Gastrocnemius medialis (tissue), 4 donors: ENCODE results near the gene PHF10. TPM values are rescaled to one million over a fixed set of nuclear protein-coding genes. Genes with fewer than 3 reads are reported as not detected.

Source experiments
- ATAC-seq, 2 donors: fragments of 150-250 bp; one replicate each; pipeline ENCODE4 v1.9.1; 2016
- DNase-seq, 2 donors: peaks; one replicate each; pipeline ENCODE4 v3.0.0-alpha.2; 2019
- H3K27ac ChIP-seq, 4 donors: fragments of 200-600 bp; sonication (generic); 1 replicate in 1 of 4; 2 replicates in 3 of 4; pipeline ENCODE4 v1.5.1; 2016 to 2018; ENCODE audit warnings: mild to moderate bottlenecking in 2 of 4, moderate library complexity in 1 of 4
- H3K27me3 ChIP-seq, 3 donors: fragments of 200-600 bp; sonication (generic) in 2 of 3; 1 replicate in 1 of 3; 2 replicates in 2 of 3; pipeline versions ENCODE4 v1.5.1 to v1.6.0; 2016 to 2019; ENCODE audit warnings: mild to moderate bottlenecking in 1 of 3, moderate library complexity in 1 of 3
- H3K36me3 ChIP-seq, 2 donors: fragments of 200-600 bp; sonication (generic) in 1 of 2; one replicate each; pipeline ENCODE4 v1.5.1; 2017 to 2018
- H3K4me1 ChIP-seq, 2 donors: fragments of 200-600 bp; sonication (generic) in 1 of 2; one replicate each; pipeline ENCODE4 v1.5.1; 2016 to 2017; ENCODE audit warnings: mild to moderate bottlenecking in 2 of 2
- H3K4me3 ChIP-seq, 4 donors: fragments of 200-600 bp; sonication (generic) in 3 of 4; 1 replicate in 1 of 4; 2 replicates in 3 of 4; pipeline ENCODE4 v1.5.1; 2016 to 2019; ENCODE audit warnings: mild to moderate bottlenecking in 2 of 4
- H3K9me3 ChIP-seq, 3 donors: fragments of 200-600 bp; sonication (generic) in 2 of 3; 1 replicate in 1 of 3; 2 replicates in 2 of 3; pipeline ENCODE4 v1.5.1; 2016 to 2019
- CTCF ChIP-seq, 5 experiments: fragments of 450-650 bp in 3 of 5; fragments of 200-600 bp in 2 of 5; sonication (generic) in 2 of 5; IDR thresholded peaks in 4 of 5; conservative IDR thresholded peaks in 1 of 5; 1 replicate in 4 of 5; 2 replicates in 1 of 5; pipeline ENCODE4 v1.5.1; 2016 to 2019; ENCODE audit warnings: antibody characterized with exemption in 5 of 5, mild to moderate bottlenecking in 3 of 5, moderate library complexity in 3 of 5
- POLR2A ChIP-seq, 2 donors: fragments of 450-650 bp; IDR thresholded peaks; one replicate each; pipeline ENCODE4 v1.6.1; 2017; ENCODE audit warnings: antibody characterized with exemption in 2 of 2, mild to moderate bottlenecking in 2 of 2, moderate library complexity in 2 of 2
- in situ Hi-C, 4 donors: fragments of 200-750 bp; cut with MboI; loops; one replicate each; pipeline versions ENCODE4 v1.15.0 to v1.8.0; 2017; ENCODE audit warnings: low sequenced_read_pairs in 4 of 4
- intact Hi-C: fragments of 100-400 bp; cut with DNase I; formaldehyde crosslinking; loops from one replicate; pipeline ENCODE4 v1.15.1; 2023; ENCODE audit warnings: low total_unique reads
- total RNA-seq, 4 donors: library from RNA; depleted of rRNA; stranded (reverse); fragments of >200 nt; gene quantifications; one replicate each; pipeline versions ENCODE4 v1.1.0 to v1.2.3, GENCODE V29; 2016

Gene PHF10
- total RNA-seq, 4 donors from 2014 or later, result 40.1 to 58.1 (median 49.0) TPM

- Histone ChIP-seq H3K9me3 (no peaks in the 10 kb centered on the region), H3K27me3 (no peaks in the 10 kb centered on the region), H3K36me3 (peaks cover 0 to 53% of the 10 kb centered on the region in 2 donors), H3K27ac (no peak overlapping the region), H3K4me3 (no peak overlapping the region), H3K4me1 (peaks cover 4 to 11% of the 10 kb centered on the region in 2 donors)
- intact Hi-C loops, result no loop called here
- no peak for ATAC-seq
- no peak for DNase-seq
- TF ChIP-seq CTCF (IDR thresholded peaks at IDR 0.05 in 4 of 5, conservative IDR thresholded peaks at IDR 0.05 in 1 of 5) (no peak), POLR2A (IDR thresholded peaks at IDR 0.05) (no peak)
- in situ Hi-C loops, result no loop called here
Measured at GRCh38 chr6:169710009-169710408, 14.3 kb downstream of the PHF10 start.

- TF ChIP-seq POLR2A (IDR thresholded peaks at IDR 0.05) (no peak), CTCF (IDR thresholded peaks at IDR 0.05 in 4 of 5, conservative IDR thresholded peaks at IDR 0.05 in 1 of 5) (no peak)
- in situ Hi-C loops, result no loop called here
- no peak overlapping the region for H3K4me3 ChIP-seq
- no peak overlapping the region for H3K27ac ChIP-seq
- peaks cover 0 to 52% of the 10 kb centered on the region in 2 donors for H3K36me3 ChIP-seq
- H3K4me1 ChIP-seq, result peaks cover 11 to 19% of the 10 kb centered on the region in 2 donors
- intact Hi-C loops, result no loop called here
- DNase-seq (no peak), ATAC-seq (no peak)
- no peaks in the 10 kb centered on the region for H3K9me3 ChIP-seq
- H3K27me3 ChIP-seq, result no peaks in the 10 kb centered on the region
Measured at GRCh38 chr6:169709293-169709692, 15.0 kb downstream of the PHF10 start.

GRCh38 chr6:169707772-169708171 is 16.5 kb downstream of the PHF10 start:
- DNase-seq (no peak), ATAC-seq (no peak)
- intact Hi-C loops, result no loop called here

GRCh38 chr6:169702840-169703246 is 21.5 kb downstream of the PHF10 start:
- H3K4me1 ChIP-seq, result peaks cover 33 to 51% of the 10 kb centered on the region in 2 donors
- in situ Hi-C loops, result no loop called here
- intact Hi-C loops, result loop anchor here (1.0 kb wide), 2 partner anchors 20 to 48 kb away; partner anchors contain the start of genes DYNLT2 and ERMARD
- H3K36me3 ChIP-seq, result peaks cover 0 to 11% of the 10 kb centered on the region in 2 donors
- ATAC-seq, result no peak
- TF ChIP-seq POLR2A (IDR thresholded peaks at IDR 0.05) (no peak), CTCF (IDR thresholded peaks at IDR 0.05 in 4 of 5, conservative IDR thresholded peaks at IDR 0.05 in 1 of 5) (no peak)
- no peaks in the 10 kb centered on the region for H3K27me3 ChIP-seq
- DNase-seq, result no peak
- H3K4me3 ChIP-seq, result peak overlapping the region; percentile 88 to 93 (median 90)
- no peaks in the 10 kb centered on the region for H3K9me3 ChIP-seq
- H3K27ac ChIP-seq, result peak overlapping the region; percentile 87 to 97 (median 95)

More at GRCh38 chr6:169707772-169708171, 16.5 kb downstream of the PHF10 start:
- H3K27ac ChIP-seq, result no peak overlapping the region
- H3K4me1 ChIP-seq, result peaks cover 25 to 34% of the 10 kb centered on the region in 2 donors
- peaks cover 0 to 45% of the 10 kb centered on the region in 2 donors for H3K36me3 ChIP-seq
- H3K27me3 ChIP-seq, result no peaks in the 10 kb centered on the region
- in situ Hi-C loops, result no loop called here
- H3K4me3 ChIP-seq, result no peak overlapping the region
- TF ChIP-seq POLR2A (IDR thresholded peaks at IDR 0.05) (no peak), CTCF (IDR thresholded peaks at IDR 0.05 in 4 of 5, conservative IDR thresholded peaks at IDR 0.05 in 1 of 5) (no peak)
- H3K9me3 ChIP-seq, result no peaks in the 10 kb centered on the region
